T-helper 2 cell treated with Interferon-gamma antibody and Interleukin-4, amounts not matched to agents 5 μg/mL and 100 μg/mL, for 36 hours (primary cell): ENCODE data around the gene SOBP.

Experiments used
- DNase-seq: peaks from one replicate; pipeline ENCODE4 v3.0.0; 2021; ENCODE audit warnings: low spot score
- H3K27ac Mint-ChIP-seq: one replicate; pipeline ENCODE4 v1.8.0; 2021; ENCODE audit warnings: mild to moderate bottlenecking, mixed read lengths
- H3K27me3 Mint-ChIP-seq: one replicate; pipeline ENCODE4 v1.8.0; 2021; ENCODE audit warnings: low read depth, mixed read lengths
- H3K36me3 Mint-ChIP-seq: one replicate; pipeline ENCODE4 v1.8.0; 2021; ENCODE audit warnings: low read depth, mixed read lengths
- H3K4me1 Mint-ChIP-seq: one replicate; pipeline ENCODE4 v1.8.0; 2021; ENCODE audit warnings: low read depth, mixed read lengths
- H3K4me3 Mint-ChIP-seq: one replicate; pipeline ENCODE4 v1.8.0; 2022; ENCODE audit warnings: mild to moderate bottlenecking, moderate library complexity, mixed read lengths
- H3K9me3 Mint-ChIP-seq: one replicate; pipeline ENCODE4 v1.8.0; 2021; ENCODE audit warnings: mixed read lengths

SOBP gene

GRCh38 chr6:107704347-107705013 lies 214.6 kb downstream of the SOBP start:
- Mint-ChIP-seq H3K27ac (no peak overlapping the region), H3K36me3 (peaks cover 8% of the 10 kb centered on the region), H3K27me3 (peaks cover 4% of the 10 kb centered on the region), H3K9me3 (no peaks in the 10 kb centered on the region), H3K4me1 (peaks cover 4% of the 10 kb centered on the region), H3K4me3 (no peak overlapping the region)
- no peak for DNase-seq

- Mint-ChIP-seq H3K36me3 (peaks cover 8% of the 10 kb centered on the region), H3K9me3 (no peaks in the 10 kb centered on the region), H3K27me3 (peaks cover 8% of the 10 kb centered on the region), H3K4me1 (peaks cover 8% of the 10 kb centered on the region), H3K4me3 (no peak overlapping the region), H3K27ac (no peak overlapping the region)
- no peak for DNase-seq
These were observed 216.7 kb downstream of the SOBP start for GRCh38 chr6:107706516-107707115.

GRCh38 chr6:107707346-107708275 lies 217.7 kb downstream of the SOBP start:
- Mint-ChIP-seq H3K27me3 (peaks cover 12% of the 10 kb centered on the region), H3K27ac (no peak overlapping the region), H3K36me3 (peaks cover 8% of the 10 kb centered on the region), H3K4me3 (no peak overlapping the region), H3K9me3 (no peaks in the 10 kb centered on the region), H3K4me1 (peaks cover 17% of the 10 kb centered on the region)
- DNase-seq: no peak

- H3K27ac Mint-ChIP-seq: no peak overlapping the region
- peaks cover 25% of the 10 kb centered on the region for H3K4me1 Mint-ChIP-seq
- H3K27me3 Mint-ChIP-seq: peaks cover 12% of the 10 kb centered on the region
- peaks cover 8% of the 10 kb centered on the region for H3K36me3 Mint-ChIP-seq
- no peak overlapping the region for H3K4me3 Mint-ChIP-seq
- no peaks in the 10 kb centered on the region for H3K9me3 Mint-ChIP-seq
- no peak for DNase-seq
These were observed 218.5 kb downstream of the SOBP start for GRCh38 chr6:107708435-107708834.

GRCh38 chr6:107709341-107709740 lies 219.4 kb downstream of the SOBP start:
- Mint-ChIP-seq H3K36me3 (peaks cover 7% of the 10 kb centered on the region), H3K9me3 (no peaks in the 10 kb centered on the region), H3K27me3 (peaks cover 12% of the 10 kb centered on the region), H3K4me1 (peaks cover 32% of the 10 kb centered on the region), H3K27ac (no peak overlapping the region), H3K4me3 (no peak overlapping the region)
- DNase-seq: no peak
